Fibroblast of mammary gland (primary cell): ENCODE results near the gene AASDH.

Experiments
- DNase-seq: peaks from one replicate; pipeline ENCODE4 v3.0.0-alpha.2; 2010; ENCODE audit warnings: low read depth
- H3K4me3 ChIP-seq: 2 replicates; pipeline ENCODE4 v1.5.1; 2011; ENCODE audit warnings: low read depth, mild to moderate bottlenecking, low read length, moderate library complexity; ENCODE audit not compliant: control insufficient read depth
- CTCF ChIP-seq: conservative IDR thresholded peaks from 2 replicates; pipeline ENCODE4 v1.5.1; 2011; ENCODE audit warnings: low read depth, low read length, inconsistent platforms; ENCODE audit not compliant: control insufficient read depth, insufficient read depth

Gene AASDH

GRCh38 chr4:56321251-56321650 is 66.0 kb downstream of the AASDH start:
- TF ChIP-seq CTCF = no peak
- no peak overlapping the region for H3K4me3 ChIP-seq
- DNase-seq = peak; percentile 46

GRCh38 chr4:56320293-56320692 is 67.0 kb downstream of the AASDH start:
- no peak overlapping the region for H3K4me3 ChIP-seq
- peak; percentile 64 for DNase-seq
- no peak for TF ChIP-seq CTCF

GRCh38 chr4:56318555-56318954 is 68.7 kb downstream of the AASDH start:
- TF ChIP-seq CTCF = no peak
- no peak for DNase-seq
- H3K4me3 ChIP-seq = no peak overlapping the region

GRCh38 chr4:56317749-56318148 is 69.5 kb downstream of the AASDH start:
- no peak overlapping the region for H3K4me3 ChIP-seq
- DNase-seq = no peak
- no peak for TF ChIP-seq CTCF

- H3K4me3 ChIP-seq = no peak overlapping the region
- no peak for TF ChIP-seq CTCF
- DNase-seq = no peak
Observed at GRCh38 chr4:56316011-56316650, 71.2 kb downstream of the AASDH start.

- TF ChIP-seq CTCF = no peak
- no peak for DNase-seq
- no peak overlapping the region for H3K4me3 ChIP-seq
Observed at GRCh38 chr4:56315543-56315942, 71.7 kb downstream of the AASDH start.

GRCh38 chr4:56315041-56315440 is 72.2 kb downstream of the AASDH start:
- no peak for TF ChIP-seq CTCF
- DNase-seq = no peak
- no peak overlapping the region for H3K4me3 ChIP-seq
